Caco-2 (cell line): ENCODE data around the gene CAPN2. TPM values are rescaled to one million over a fixed set of nuclear protein-coding genes. Genes with fewer than 3 reads are reported as not detected.

Experiments
- BruUV-seq: library from RNA; stranded (reverse); fragments of 400-500 nt; replicated peaks from 2 replicates; lab custom pipeline; 2021; lab: Mats Ljungman, UMichigan
- CTCF ChIA-PET: fragments of 300-600 bp; sonication (Branson Sonifier 250); formaldehyde crosslinking; loops from one replicate; lab custom pipeline; 2022; ENCODE audit warnings: antibody characterized with exemption; lab: Charles Lee
- POLR2A ChIA-PET: fragments of 300-600 bp; sonication (Branson Sonifier 250); formaldehyde crosslinking; loops from one replicate; lab custom pipeline; 2022; ENCODE audit warnings: antibody characterized with exemption; lab: Charles Lee
- DNase-seq, 2 experiments: peaks; one replicate each; pipeline versions ENCODE4 v3.0.0 to v3.0.0-alpha.2; 2020 to 2022
- H3K27me3 ChIP-seq: replicated peaks from 2 replicates; pipeline ENCODE4 v1.6.0; 2011; ENCODE audit warnings: low read length; ENCODE audit not compliant: control insufficient read depth, insufficient read depth
- H3K36me3 ChIP-seq: 2 replicates; pipeline ENCODE4 v1.5.1; 2011; ENCODE audit warnings: low read length; ENCODE audit not compliant: control insufficient read depth, insufficient read depth
- H3K4me1 ChIP-seq: fragments of 250-450 bp; sonication (Bioruptor Pico); 2 replicates; pipeline ENCODE4 v1.5.1; 2020; ENCODE audit warnings: mild to moderate bottlenecking
- H3K4me3 ChIP-seq: 2 replicates; pipeline ENCODE4 v1.5.1; 2011; ENCODE audit warnings: low read depth, mild to moderate bottlenecking, control low read depth, low read length
- H3K9me3 ChIP-seq: fragments of 250-450 bp; sonication (Bioruptor Pico); 2 replicates; pipeline ENCODE4 v1.5.1; 2020; ENCODE audit warnings: mild to moderate bottlenecking, moderate library complexity
- H3K27ac Mint-ChIP-seq: one replicate; pipeline ENCODE4 v1.8.0; 2022; ENCODE audit warnings: mixed read lengths; ENCODE audit not compliant: unreplicated experiment
- H3K27me3 Mint-ChIP-seq: one replicate; pipeline ENCODE4 v1.8.0; 2022; ENCODE audit warnings: mixed read lengths; ENCODE audit not compliant: insufficient read depth, unreplicated experiment
- H3K36me3 Mint-ChIP-seq: one replicate; pipeline ENCODE4 v1.8.0; 2022; ENCODE audit warnings: mild to moderate bottlenecking, mixed read lengths; ENCODE audit not compliant: insufficient read depth, unreplicated experiment
- H3K4me1 Mint-ChIP-seq: one replicate; pipeline ENCODE4 v1.8.0; 2022; ENCODE audit warnings: low read depth, mixed read lengths; ENCODE audit not compliant: unreplicated experiment
- H3K4me3 Mint-ChIP-seq: one replicate; pipeline ENCODE4 v1.8.0; 2022; ENCODE audit warnings: mild to moderate bottlenecking, moderate library complexity, mixed read lengths; ENCODE audit not compliant: unreplicated experiment
- H3K9me3 Mint-ChIP-seq: one replicate; pipeline ENCODE4 v1.8.0; 2022; ENCODE audit warnings: mixed read lengths; ENCODE audit not compliant: unreplicated experiment
- intact Hi-C: fragments of 100-400 bp; cut with micrococcal nuclease; formaldehyde crosslinking; loops from one replicate; pipeline ENCODE4 v1.10.0; 2022; ENCODE audit not compliant: unreplicated experiment
- total RNA-seq: library from RNA; stranded (reverse); gene quantifications from 2 replicates; pipeline ENCODE4 v1.2.3, GENCODE V29; 2022
- TF ChIP-seq, protein P1 (sequence below), 2 experiments: fragments of 200-600 bp in 1 of 2; IDR thresholded peaks; 1 replicate in 1 of 2; 2 replicates in 1 of 2; pipeline versions ENCODE4 v1.5.1 to v1.8.0; 2011 to 2022; ENCODE audit warnings: antibody characterized with exemption in 1 of 2, control low read depth in 1 of 2, inconsistent platforms in 1 of 2, low read depth in 1 of 2, low read length in 1 of 2, mild to moderate bottlenecking in 1 of 2, moderate library complexity in 1 of 2; ENCODE audit not compliant: insufficient read depth in 1 of 2, severe bottlenecking in 1 of 2, unreplicated experiment in 1 of 2

Gene CAPN2
- total RNA-seq, 1 experiment from 2014 or later, result 157 TPM

- Histone ChIP-seq H3K27me3 (no peaks in the 10 kb centered on the region), H3K4me1 (no peaks in the 10 kb centered on the region), H3K4me3 (no peak overlapping the region), H3K36me3 (no peaks in the 10 kb centered on the region), H3K9me3 (no peaks in the 10 kb centered on the region)
- peaks cover under 1% of the 10 kb centered on the region for H3K27me3 Mint-ChIP-seq
- no peak overlapping the region for H3K4me3 Mint-ChIP-seq
- no peaks in the 10 kb centered on the region for H3K9me3 Mint-ChIP-seq
- H3K36me3 Mint-ChIP-seq, result no peaks in the 10 kb centered on the region
- H3K27ac Mint-ChIP-seq, result no peak overlapping the region
- DNase-seq, result no peak
- POLR2A ChIA-PET, result no interaction called here
- intact Hi-C loops, result loop anchor here (5.0 to 10.0 kb wide), 2 partner anchors 195 to 338 kb away; no protein-coding TSS in a partner anchor
- TF ChIP-seq, protein P1, sequence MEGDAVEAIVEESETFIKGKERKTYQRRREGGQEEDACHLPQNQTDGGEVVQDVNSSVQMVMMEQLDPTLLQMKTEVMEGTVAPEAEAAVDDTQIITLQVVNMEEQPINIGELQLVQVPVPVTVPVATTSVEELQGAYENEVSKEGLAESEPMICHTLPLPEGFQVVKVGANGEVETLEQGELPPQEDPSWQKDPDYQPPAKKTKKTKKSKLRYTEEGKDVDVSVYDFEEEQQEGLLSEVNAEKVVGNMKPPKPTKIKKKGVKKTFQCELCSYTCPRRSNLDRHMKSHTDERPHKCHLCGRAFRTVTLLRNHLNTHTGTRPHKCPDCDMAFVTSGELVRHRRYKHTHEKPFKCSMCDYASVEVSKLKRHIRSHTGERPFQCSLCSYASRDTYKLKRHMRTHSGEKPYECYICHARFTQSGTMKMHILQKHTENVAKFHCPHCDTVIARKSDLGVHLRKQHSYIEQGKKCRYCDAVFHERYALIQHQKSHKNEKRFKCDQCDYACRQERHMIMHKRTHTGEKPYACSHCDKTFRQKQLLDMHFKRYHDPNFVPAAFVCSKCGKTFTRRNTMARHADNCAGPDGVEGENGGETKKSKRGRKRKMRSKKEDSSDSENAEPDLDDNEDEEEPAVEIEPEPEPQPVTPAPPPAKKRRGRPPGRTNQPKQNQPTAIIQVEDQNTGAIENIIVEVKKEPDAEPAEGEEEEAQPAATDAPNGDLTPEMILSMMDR (IDR thresholded peaks at IDR 0.05; ENCODE audit: insufficient read depth in 1 of 2, low read depth in 1 of 2, low read length in 1 of 2, severe bottlenecking in 1 of 2, unreplicated experiment in 1 of 2), result no peak
- BruUV-seq, result no TSS peak
- H3K4me1 Mint-ChIP-seq, result no peaks in the 10 kb centered on the region
- CTCF ChIA-PET, result interaction anchor here (1.9 kb wide), 1 partner anchor 508 kb away, joined by 16 read pairs; no protein-coding TSS in a partner anchor
Measured at GRCh38 chr1:223682502-223682901, 29.8 kb upstream of the CAPN2 start.

- H3K27ac Mint-ChIP-seq, result no peak overlapping the region
- Histone ChIP-seq H3K9me3 (no peaks in the 10 kb centered on the region), H3K27me3 (no peaks in the 10 kb centered on the region), H3K4me1 (no peaks in the 10 kb centered on the region), H3K4me3 (no peak overlapping the region), H3K36me3 (no peaks in the 10 kb centered on the region)
- ChIA-PET CTCF (interaction anchor here (0.6 to 2.2 kb wide), 12 partner anchors 16 to 593 kb away, joined by 3 to 31 read pairs (median 6); partner anchors contain the start of gene SUSD4), POLR2A (no interaction called here)
- BruUV-seq, result no TSS peak
- peaks cover 5% of the 10 kb centered on the region for H3K27me3 Mint-ChIP-seq
- no peaks in the 10 kb centered on the region for H3K36me3 Mint-ChIP-seq
- no peaks in the 10 kb centered on the region for H3K4me1 Mint-ChIP-seq
- intact Hi-C loops, result loop anchor here (1.0 to 10.0 kb wide), 7 partner anchors 153 to 891 kb away; no protein-coding TSS in a partner anchor
- TF ChIP-seq, protein P1 (IDR thresholded peaks at IDR 0.05; ENCODE audit: insufficient read depth in 1 of 2, low read depth in 1 of 2, low read length in 1 of 2, severe bottlenecking in 1 of 2, unreplicated experiment in 1 of 2), result peak; percentile 82 to 83
- DNase-seq, result peak; percentile 71 to 79
- H3K4me3 Mint-ChIP-seq, result no peak overlapping the region
- H3K9me3 Mint-ChIP-seq, result no peaks in the 10 kb centered on the region
Measured at GRCh38 chr1:223683586-223684487, 28.5 kb upstream of the CAPN2 start.

- DNase-seq, result no peak
- Histone ChIP-seq H3K27me3 (no peaks in the 10 kb centered on the region), H3K4me1 (no peaks in the 10 kb centered on the region), H3K36me3 (no peaks in the 10 kb centered on the region), H3K4me3 (no peak overlapping the region), H3K9me3 (no peaks in the 10 kb centered on the region)
- Mint-ChIP-seq H3K27ac (no peak overlapping the region), H3K4me3 (no peak overlapping the region), H3K36me3 (no peaks in the 10 kb centered on the region), H3K27me3 (peaks cover 5% of the 10 kb centered on the region), H3K9me3 (no peaks in the 10 kb centered on the region), H3K4me1 (no peaks in the 10 kb centered on the region)
- no TSS peak for BruUV-seq
- CTCF ChIA-PET, result interaction anchor here (1.1 to 2.2 kb wide), 5 partner anchors 128 to 551 kb away, joined by 3 to 31 read pairs (median 9); partner anchors contain the start of gene SUSD4
- intact Hi-C loops, result loop anchor here (1.0 to 10.0 kb wide), 7 partner anchors 153 to 892 kb away; no protein-coding TSS in a partner anchor
- TF ChIP-seq, protein P1 (IDR thresholded peaks at IDR 0.05; ENCODE audit: insufficient read depth in 1 of 2, low read depth in 1 of 2, low read length in 1 of 2, severe bottlenecking in 1 of 2, unreplicated experiment in 1 of 2), result no peak
- POLR2A ChIA-PET, result no interaction called here
Measured at GRCh38 chr1:223684488-223684792, 27.9 kb upstream of the CAPN2 start.
